HEK293 (cell line): ENCODE measurements around the gene SOX12.
"Not testable (repeated sequence)": the region's sequence is repeated elsewhere in the genome, so short reads cannot be mapped to it uniquely, and the experiment has no call there.

Source experiments
- CTCF ChIA-PET: fragments of 350-600 bp; formaldehyde crosslinking; extraction: SDS; loops from one replicate; lab custom pipeline; 2021; ENCODE audit warnings: antibody characterized with exemption; lab: Yijun Ruan, JAX
- POLR2A ChIA-PET: fragments of 300-600 bp; formaldehyde crosslinking; extraction: SDS; loops from one replicate; lab custom pipeline; 2020; ENCODE audit warnings: antibody characterized with exemption, inconsistent platforms; lab: Yijun Ruan, JAX
- H3K27ac ChIP-seq: fragments of 200-500 bp; sonication (Bioruptor generic); 2 replicates; pipeline ENCODE4 v1.5.1; 2014; ENCODE audit warnings: low read depth, low read length, control low read depth, inconsistent platforms; ENCODE audit errors: extremely low read depth
- H3K36me3 ChIP-seq, 2 experiments: fragments of 200-500 bp in 1 of 2; sonication (Bioruptor generic) in 1 of 2; 1 replicate in 1 of 2; 2 replicates in 1 of 2; pipeline ENCODE4 v1.5.1; 2014 to 2017; ENCODE audit warnings: inconsistent platforms in 2 of 2, low read length in 2 of 2; ENCODE audit not compliant: control insufficient read depth in 2 of 2, insufficient read depth in 1 of 2
- H3K4me1 ChIP-seq: fragments of 200-500 bp; sonication (Bioruptor generic); 2 replicates; pipeline ENCODE4 v1.5.1; 2014; ENCODE audit warnings: mild to moderate bottlenecking, low read length, inconsistent platforms; ENCODE audit not compliant: control insufficient read depth, insufficient read depth
- H3K4me3 ChIP-seq: 2 replicates; pipeline ENCODE4 v1.5.1; 2011; ENCODE audit warnings: low read depth, mild to moderate bottlenecking, control low read depth, low read length, moderate library complexity
- H3K9me3 ChIP-seq: fragments of 200-500 bp; sonication (Bioruptor generic); 2 replicates; pipeline ENCODE4 v1.5.1; 2014; ENCODE audit warnings: low read depth, low read length, inconsistent platforms; ENCODE audit not compliant: control insufficient read depth, insufficient read depth
- GLI2 ChIP-seq: fragments of 450-650 bp; formaldehyde crosslinking; IDR thresholded peaks from 2 replicates; pipeline ENCODE4; 2017; ENCODE audit warnings: missing biosample characterization, missing genetic modification characterization, low read depth, borderline replicate concordance
- GLIS1 ChIP-seq: fragments of 450-650 bp; formaldehyde crosslinking; IDR thresholded peaks from 2 replicates; pipeline ENCODE4 v1.5.1; 2016; ENCODE audit warnings: missing biosample characterization, missing genetic modification characterization
- KLF1 ChIP-seq: fragments of 450-650 bp; formaldehyde crosslinking; IDR thresholded peaks from 2 replicates; pipeline ENCODE4 v1.5.1; 2016; ENCODE audit warnings: missing biosample characterization, missing genetic modification characterization
- ZBTB7A ChIP-seq: fragments of 450-650 bp; formaldehyde crosslinking; IDR thresholded peaks from 2 replicates; pipeline ENCODE4 v1.5.1; 2016; ENCODE audit warnings: low read depth, missing biosample characterization, missing genetic modification characterization
- ZNF146 ChIP-seq: fragments of 450-650 bp; formaldehyde crosslinking; IDR thresholded peaks from 2 replicates; pipeline ENCODE4 v1.5.1; 2016; ENCODE audit warnings: missing biosample characterization, missing genetic modification characterization
- ZNF202 ChIP-seq: fragments of 450-650 bp; formaldehyde crosslinking; IDR thresholded peaks from 2 replicates; pipeline ENCODE4 v1.5.1; 2016; ENCODE audit warnings: missing biosample characterization, missing genetic modification characterization, borderline replicate concordance
- ZNF324 ChIP-seq: fragments of 450-650 bp; formaldehyde crosslinking; IDR thresholded peaks from 2 replicates; pipeline ENCODE4 v1.5.1; 2016; ENCODE audit warnings: missing biosample characterization, missing genetic modification characterization
- ZNF354C ChIP-seq: fragments of 450-650 bp; formaldehyde crosslinking; IDR thresholded peaks from 2 replicates; pipeline ENCODE4 v1.5.1; 2016; ENCODE audit warnings: missing biosample characterization, missing genetic modification characterization, low read depth, borderline replicate concordance
- ZNF426 ChIP-seq: fragments of 450-650 bp; formaldehyde crosslinking; IDR thresholded peaks from 2 replicates; pipeline ENCODE4 v1.5.1; 2017; ENCODE audit warnings: missing biosample characterization, missing genetic modification characterization, mild to moderate bottlenecking, inconsistent platforms, moderate library complexity
- ZNF571 ChIP-seq: fragments of 450-650 bp; formaldehyde crosslinking; IDR thresholded peaks from 2 replicates; pipeline ENCODE4 v1.5.0; 2017; ENCODE audit warnings: missing biosample characterization, missing genetic modification characterization
- ZNF658 ChIP-seq: fragments of 450-650 bp; formaldehyde crosslinking; IDR thresholded peaks from 2 replicates; pipeline ENCODE4; 2016; ENCODE audit warnings: missing biosample characterization, missing genetic modification characterization
- ZNF830 ChIP-seq: fragments of 450-650 bp; IDR thresholded peaks from 2 replicates; pipeline ENCODE4 v1.5.0; 2018; ENCODE audit warnings: missing biosample characterization, missing genetic modification characterization, low read depth, mild to moderate bottlenecking, moderate library complexity
- ZNF843 ChIP-seq: fragments of 450-650 bp; formaldehyde crosslinking; IDR thresholded peaks from 2 replicates; pipeline ENCODE4 v1.5.1; 2016; ENCODE audit warnings: missing biosample characterization, missing genetic modification characterization
- TF ChIP-seq, protein P1 (sequence below): fragments of 450-650 bp; formaldehyde crosslinking; IDR thresholded peaks from 2 replicates; pipeline ENCODE4; 2016; ENCODE audit warnings: missing biosample characterization, missing genetic modification characterization
- TF ChIP-seq, protein P2 (sequence below): fragments of 450-650 bp; formaldehyde crosslinking; IDR thresholded peaks from 2 replicates; pipeline ENCODE4 v1.5.1; 2016; ENCODE audit warnings: missing biosample characterization, missing genetic modification characterization, borderline replicate concordance
- TF ChIP-seq, protein P3 (sequence below): fragments of 450-650 bp; formaldehyde crosslinking; IDR thresholded peaks from 2 replicates; pipeline ENCODE4 v1.5.1; 2016; ENCODE audit warnings: missing biosample characterization, missing genetic modification characterization, borderline replicate concordance
- TF ChIP-seq, protein P4 (sequence below): fragments of 450-650 bp; formaldehyde crosslinking; IDR thresholded peaks from 2 replicates; pipeline ENCODE4 v1.5.1; 2016; ENCODE audit warnings: missing biosample characterization, missing genetic modification characterization
- TF ChIP-seq, protein P5 (sequence below): fragments of 450-650 bp; formaldehyde crosslinking; IDR thresholded peaks from 2 replicates; pipeline ENCODE4 v1.5.0; 2017; ENCODE audit warnings: missing biosample characterization, missing genetic modification characterization, borderline replicate concordance

The SOX12 gene

DNA sequence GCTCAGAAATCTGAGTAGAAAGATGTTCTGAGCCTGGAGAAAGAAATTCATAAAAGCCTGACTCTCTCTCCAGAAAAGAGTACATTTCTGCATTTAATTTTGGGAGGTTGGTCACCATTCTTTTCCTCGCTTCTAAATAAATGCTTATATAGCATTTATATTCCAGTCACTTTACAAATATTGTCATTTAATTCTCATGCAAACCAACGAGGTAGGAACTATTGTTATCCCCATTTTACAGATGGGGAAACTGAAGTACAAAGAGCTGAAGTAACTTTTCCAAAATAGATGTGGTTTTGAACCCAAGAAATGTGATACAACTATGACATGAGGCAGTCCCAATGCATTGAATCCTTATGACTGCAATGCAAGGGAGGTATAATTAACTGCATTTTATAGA, 50.7 kb downstream of the SOX12 start:
- no peaks in the 10 kb centered on the region for H3K36me3 ChIP-seq
- peaks cover 6% of the 10 kb centered on the region; the same call in 1 of the 2 replicates for H3K4me1 ChIP-seq
- H3K9me3 ChIP-seq: no peaks in the 10 kb centered on the region
- ChIA-PET POLR2A (no interaction called here), CTCF (interaction anchor here (1.7 kb wide), 1 partner anchor 14 kb away, joined by 4 read pairs; no protein-coding TSS in a partner anchor)
- no peak overlapping the region for H3K4me3 ChIP-seq
- H3K27ac ChIP-seq: no peak overlapping the region
- no peak for TF ChIP-seq ZBTB7A (tag by site-specific recombination)
- TF ChIP-seq, protein P1, sequence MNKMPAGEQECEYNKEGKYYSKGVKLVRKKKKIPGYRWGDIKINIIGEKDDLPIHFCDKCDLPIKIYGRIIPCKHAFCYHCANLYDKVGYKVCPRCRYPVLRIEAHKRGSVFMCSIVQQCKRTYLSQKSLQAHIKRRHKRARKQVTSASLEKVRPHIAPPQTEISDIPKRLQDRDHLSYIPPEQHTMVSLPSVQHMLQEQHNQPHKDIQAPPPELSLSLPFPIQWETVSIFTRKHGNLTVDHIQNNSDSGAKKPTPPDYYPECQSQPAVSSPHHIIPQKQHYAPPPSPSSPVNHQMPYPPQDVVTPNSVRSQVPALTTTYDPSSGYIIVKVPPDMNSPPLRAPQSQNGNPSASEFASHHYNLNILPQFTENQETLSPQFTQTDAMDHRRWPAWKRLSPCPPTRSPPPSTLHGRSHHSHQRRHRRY (tag by site-specific recombination): no peak
- TF ChIP-seq GLI2 (tag by site-specific recombination): no peak
- TF ChIP-seq, protein P2, sequence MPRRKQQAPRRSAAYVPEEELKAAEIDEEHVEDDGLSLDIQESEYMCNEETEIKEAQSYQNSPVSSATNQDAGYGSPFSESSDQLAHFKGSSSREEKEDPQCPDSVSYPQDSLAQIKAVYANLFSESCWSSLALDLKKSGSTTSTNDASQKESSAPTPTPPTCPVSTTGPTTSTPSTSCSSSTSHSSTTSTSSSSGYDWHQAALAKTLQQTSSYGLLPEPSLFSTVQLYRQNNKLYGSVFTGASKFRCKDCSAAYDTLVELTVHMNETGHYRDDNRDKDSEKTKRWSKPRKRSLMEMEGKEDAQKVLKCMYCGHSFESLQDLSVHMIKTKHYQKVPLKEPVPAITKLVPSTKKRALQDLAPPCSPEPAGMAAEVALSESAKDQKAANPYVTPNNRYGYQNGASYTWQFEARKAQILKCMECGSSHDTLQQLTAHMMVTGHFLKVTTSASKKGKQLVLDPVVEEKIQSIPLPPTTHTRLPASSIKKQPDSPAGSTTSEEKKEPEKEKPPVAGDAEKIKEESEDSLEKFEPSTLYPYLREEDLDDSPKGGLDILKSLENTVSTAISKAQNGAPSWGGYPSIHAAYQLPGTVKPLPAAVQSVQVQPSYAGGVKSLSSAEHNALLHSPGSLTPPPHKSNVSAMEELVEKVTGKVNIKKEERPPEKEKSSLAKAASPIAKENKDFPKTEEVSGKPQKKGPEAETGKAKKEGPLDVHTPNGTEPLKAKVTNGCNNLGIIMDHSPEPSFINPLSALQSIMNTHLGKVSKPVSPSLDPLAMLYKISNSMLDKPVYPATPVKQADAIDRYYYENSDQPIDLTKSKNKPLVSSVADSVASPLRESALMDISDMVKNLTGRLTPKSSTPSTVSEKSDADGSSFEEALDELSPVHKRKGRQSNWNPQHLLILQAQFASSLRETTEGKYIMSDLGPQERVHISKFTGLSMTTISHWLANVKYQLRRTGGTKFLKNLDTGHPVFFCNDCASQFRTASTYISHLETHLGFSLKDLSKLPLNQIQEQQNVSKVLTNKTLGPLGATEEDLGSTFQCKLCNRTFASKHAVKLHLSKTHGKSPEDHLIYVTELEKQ: no peak
- TF ChIP-seq ZNF426 (tag by site-specific recombination): no peak
- TF ChIP-seq ZNF146 (tag by site-specific recombination): no peak
- no peak for TF ChIP-seq ZNF202 (tag by site-specific recombination)
- no peak for TF ChIP-seq KLF1
- TF ChIP-seq GLIS1 (tag by site-specific recombination): no peak
- no peak for TF ChIP-seq ZNF354C
- TF ChIP-seq ZNF658 (tag by site-specific recombination): no peak
- no peak for TF ChIP-seq ZNF830 (tag by site-specific recombination)
- no peak for TF ChIP-seq ZNF324 (tag by site-specific recombination)
- TF ChIP-seq, protein P3, sequence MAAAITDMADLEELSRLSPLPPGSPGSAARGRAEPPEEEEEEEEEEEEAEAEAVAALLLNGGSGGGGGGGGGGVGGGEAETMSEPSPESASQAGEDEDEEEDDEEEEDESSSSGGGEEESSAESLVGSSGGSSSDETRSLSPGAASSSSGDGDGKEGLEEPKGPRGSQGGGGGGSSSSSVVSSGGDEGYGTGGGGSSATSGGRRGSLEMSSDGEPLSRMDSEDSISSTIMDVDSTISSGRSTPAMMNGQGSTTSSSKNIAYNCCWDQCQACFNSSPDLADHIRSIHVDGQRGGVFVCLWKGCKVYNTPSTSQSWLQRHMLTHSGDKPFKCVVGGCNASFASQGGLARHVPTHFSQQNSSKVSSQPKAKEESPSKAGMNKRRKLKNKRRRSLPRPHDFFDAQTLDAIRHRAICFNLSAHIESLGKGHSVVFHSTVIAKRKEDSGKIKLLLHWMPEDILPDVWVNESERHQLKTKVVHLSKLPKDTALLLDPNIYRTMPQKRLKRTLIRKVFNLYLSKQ (tag by site-specific recombination): no peak
- no peak for TF ChIP-seq ZNF571
- no peak for TF ChIP-seq ZNF843 (tag by site-specific recombination)

DNA sequence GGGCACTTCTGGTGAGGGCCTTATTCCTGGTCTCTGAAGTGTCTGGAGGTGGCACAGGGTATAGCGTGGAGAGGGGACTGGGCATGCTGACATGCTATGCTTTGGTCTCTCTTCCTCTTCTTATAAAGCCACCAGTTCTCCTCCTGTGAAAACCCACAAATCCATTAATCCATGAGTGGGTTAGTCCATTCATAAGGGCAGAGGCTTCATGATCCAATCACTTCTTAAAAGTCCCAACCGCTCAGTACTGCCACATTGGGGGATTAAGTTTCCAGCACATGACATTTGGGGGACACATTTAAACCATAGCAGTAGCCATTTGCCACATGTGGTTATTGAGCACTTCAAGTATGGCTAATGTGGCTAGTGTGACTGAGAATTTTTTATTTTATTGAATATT, 51.4 kb downstream of the SOX12 start:
- no peak overlapping the region for H3K4me3 ChIP-seq
- no peak overlapping the region for H3K27ac ChIP-seq
- ChIA-PET CTCF (interaction anchor here (1.3 to 1.7 kb wide), 2 partner anchors 14 to 55 kb away, joined by 4 to 8 read pairs; no protein-coding TSS in a partner anchor), POLR2A (no interaction called here)
- H3K36me3 ChIP-seq: no peaks in the 10 kb centered on the region
- no peaks in the 10 kb centered on the region for H3K9me3 ChIP-seq
- peaks cover 6% of the 10 kb centered on the region; the same call in 1 of the 2 replicates for H3K4me1 ChIP-seq
- TF ChIP-seq, protein P4, sequence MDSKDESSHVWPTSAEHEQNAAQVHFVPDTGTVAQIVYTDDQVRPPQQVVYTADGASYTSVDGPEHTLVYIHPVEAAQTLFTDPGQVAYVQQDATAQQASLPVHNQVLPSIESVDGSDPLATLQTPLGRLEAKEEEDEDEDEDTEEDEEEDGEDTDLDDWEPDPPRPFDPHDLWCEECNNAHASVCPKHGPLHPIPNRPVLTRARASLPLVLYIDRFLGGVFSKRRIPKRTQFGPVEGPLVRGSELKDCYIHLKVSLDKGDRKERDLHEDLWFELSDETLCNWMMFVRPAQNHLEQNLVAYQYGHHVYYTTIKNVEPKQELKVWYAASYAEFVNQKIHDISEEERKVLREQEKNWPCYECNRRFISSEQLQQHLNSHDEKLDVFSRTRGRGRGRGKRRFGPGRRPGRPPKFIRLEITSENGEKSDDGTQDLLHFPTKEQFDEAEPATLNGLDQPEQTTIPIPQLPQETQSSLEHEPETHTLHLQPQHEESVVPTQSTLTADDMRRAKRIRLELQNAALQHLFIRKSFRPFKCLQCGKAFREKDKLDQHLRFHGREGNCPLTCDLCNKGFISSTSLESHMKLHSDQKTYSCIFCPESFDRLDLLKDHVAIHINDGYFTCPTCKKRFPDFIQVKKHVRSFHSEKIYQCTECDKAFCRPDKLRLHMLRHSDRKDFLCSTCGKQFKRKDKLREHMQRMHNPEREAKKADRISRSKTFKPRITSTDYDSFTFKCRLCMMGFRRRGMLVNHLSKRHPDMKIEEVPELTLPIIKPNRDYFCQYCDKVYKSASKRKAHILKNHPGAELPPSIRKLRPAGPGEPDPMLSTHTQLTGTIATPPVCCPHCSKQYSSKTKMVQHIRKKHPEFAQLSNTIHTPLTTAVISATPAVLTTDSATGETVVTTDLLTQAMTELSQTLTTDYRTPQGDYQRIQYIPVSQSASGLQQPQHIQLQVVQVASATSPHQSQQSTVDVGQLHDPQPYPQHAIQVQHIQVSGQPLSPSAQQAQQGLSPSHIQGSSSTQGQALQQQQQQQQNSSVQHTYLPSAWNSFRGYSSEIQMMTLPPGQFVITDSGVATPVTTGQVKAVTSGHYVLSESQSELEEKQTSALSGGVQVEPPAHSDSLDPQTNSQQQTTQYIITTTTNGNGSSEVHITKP (tag by site-specific recombination): peak; percentile 75
- TF ChIP-seq, protein P5, sequence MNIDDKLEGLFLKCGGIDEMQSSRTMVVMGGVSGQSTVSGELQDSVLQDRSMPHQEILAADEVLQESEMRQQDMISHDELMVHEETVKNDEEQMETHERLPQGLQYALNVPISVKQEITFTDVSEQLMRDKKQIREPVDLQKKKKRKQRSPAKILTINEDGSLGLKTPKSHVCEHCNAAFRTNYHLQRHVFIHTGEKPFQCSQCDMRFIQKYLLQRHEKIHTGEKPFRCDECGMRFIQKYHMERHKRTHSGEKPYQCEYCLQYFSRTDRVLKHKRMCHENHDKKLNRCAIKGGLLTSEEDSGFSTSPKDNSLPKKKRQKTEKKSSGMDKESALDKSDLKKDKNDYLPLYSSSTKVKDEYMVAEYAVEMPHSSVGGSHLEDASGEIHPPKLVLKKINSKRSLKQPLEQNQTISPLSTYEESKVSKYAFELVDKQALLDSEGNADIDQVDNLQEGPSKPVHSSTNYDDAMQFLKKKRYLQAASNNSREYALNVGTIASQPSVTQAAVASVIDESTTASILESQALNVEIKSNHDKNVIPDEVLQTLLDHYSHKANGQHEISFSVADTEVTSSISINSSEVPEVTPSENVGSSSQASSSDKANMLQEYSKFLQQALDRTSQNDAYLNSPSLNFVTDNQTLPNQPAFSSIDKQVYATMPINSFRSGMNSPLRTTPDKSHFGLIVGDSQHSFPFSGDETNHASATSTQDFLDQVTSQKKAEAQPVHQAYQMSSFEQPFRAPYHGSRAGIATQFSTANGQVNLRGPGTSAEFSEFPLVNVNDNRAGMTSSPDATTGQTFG: no peak

DNA sequence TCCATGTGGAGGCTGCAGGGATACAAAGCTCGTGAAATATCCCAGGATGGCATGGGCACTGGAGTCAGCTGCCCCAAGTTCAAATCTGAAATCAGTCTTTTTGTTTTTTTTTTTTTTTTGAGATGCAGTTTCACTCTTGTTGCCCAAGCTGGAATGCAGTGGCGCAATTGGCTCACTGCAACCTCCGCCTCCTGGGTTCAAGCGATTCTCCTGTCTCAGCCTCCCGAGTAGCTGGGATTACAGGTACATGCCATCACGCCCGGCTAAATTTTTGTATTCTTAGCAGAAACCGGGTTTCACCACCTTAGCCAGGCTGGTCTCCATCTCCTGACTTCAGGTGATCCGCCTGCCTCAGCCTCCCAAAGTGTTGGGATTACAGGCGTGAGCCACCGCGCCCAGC, 52.2 kb downstream of the SOX12 start:
- not testable (repeated sequence) for H3K9me3 ChIP-seq, H3K36me3 ChIP-seq, H3K27ac ChIP-seq, H3K4me1 ChIP-seq, H3K4me3 ChIP-seq
- CTCF ChIA-PET: interaction anchor here (1.3 to 1.4 kb wide), 2 partner anchors 22 to 54 kb away, joined by 4 to 8 read pairs; no protein-coding TSS in a partner anchor
- POLR2A ChIA-PET: interaction anchor here (0.7 kb wide), 1 partner anchor 10 kb away, joined by 3 read pairs; no protein-coding TSS in a partner anchor
